Measurements from ENCODE around the gene RBBP4.

DNA sequence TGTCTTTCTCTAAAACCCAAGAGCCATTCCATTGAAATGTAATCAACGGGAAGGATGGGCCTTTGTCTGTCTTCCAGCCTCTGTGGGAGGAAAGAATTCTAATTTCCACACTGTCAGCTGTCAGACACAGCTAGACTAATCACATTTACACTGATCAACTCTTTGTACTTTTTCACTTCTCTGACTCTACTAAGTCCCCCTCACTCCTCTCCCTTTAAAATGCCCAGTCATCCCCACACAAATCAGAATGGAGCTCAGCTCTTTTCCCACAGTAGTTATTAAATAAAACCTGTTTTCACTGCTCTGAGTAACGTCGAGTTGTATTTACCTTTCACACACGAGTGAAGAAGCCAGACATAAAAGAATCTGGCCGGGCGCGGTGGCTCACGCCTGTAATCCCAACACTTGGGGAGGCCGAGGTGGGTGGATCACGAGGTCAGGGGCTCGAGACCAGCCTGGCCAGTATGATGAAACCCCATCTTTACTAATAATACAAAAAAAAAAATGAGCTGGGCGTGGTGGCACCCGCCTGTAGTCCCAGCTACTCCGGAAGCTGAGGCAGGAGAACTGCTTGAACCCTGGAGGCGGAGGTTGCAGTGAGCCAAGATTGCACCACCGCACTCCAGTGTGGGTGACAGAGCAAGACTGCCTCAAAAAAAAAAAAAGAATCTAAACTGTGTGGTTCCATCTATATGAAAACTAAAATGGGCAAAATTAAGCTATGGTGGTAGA lies 13.9 kb upstream of the RBBP4 start:
- TF ChIP-seq, protein P1, sequence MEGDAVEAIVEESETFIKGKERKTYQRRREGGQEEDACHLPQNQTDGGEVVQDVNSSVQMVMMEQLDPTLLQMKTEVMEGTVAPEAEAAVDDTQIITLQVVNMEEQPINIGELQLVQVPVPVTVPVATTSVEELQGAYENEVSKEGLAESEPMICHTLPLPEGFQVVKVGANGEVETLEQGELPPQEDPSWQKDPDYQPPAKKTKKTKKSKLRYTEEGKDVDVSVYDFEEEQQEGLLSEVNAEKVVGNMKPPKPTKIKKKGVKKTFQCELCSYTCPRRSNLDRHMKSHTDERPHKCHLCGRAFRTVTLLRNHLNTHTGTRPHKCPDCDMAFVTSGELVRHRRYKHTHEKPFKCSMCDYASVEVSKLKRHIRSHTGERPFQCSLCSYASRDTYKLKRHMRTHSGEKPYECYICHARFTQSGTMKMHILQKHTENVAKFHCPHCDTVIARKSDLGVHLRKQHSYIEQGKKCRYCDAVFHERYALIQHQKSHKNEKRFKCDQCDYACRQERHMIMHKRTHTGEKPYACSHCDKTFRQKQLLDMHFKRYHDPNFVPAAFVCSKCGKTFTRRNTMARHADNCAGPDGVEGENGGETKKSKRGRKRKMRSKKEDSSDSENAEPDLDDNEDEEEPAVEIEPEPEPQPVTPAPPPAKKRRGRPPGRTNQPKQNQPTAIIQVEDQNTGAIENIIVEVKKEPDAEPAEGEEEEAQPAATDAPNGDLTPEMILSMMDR (IDR thresholded peaks at IDR 0.05 in 2 of 3, conservative IDR thresholded peaks at IDR 0.05 in 1 of 3; ENCODE audit: borderline replicate concordance in 1 of 3, insufficient read depth in 1 of 3, low read depth in 2 of 3, low read length in 2 of 3), result no peak
- TF ChIP-seq TCF7L2 (IDR thresholded peaks at IDR 0.05; ENCODE audit: borderline replicate concordance, extremely low read depth, insufficient read depth, insufficient read length) (no peak), YY1 (IDR thresholded peaks at IDR 0.05; ENCODE audit: extremely low read depth, insufficient replicate concordance, low read depth, low read length) (no peak), ZNF274 (IDR thresholded peaks at IDR 0.05; ENCODE audit: low read depth, low read length) (no peak), POLR2AphosphoS5 (IDR thresholded peaks at IDR 0.05; ENCODE audit: low read depth, low read length) (no peak), EZH2 (IDR thresholded peaks at IDR 0.05) (no peak)

All from HCT116 (cell line).